ENCODE measurements around the gene MBD3L3.
"Not testable (repeated sequence)": the region's sequence is repeated elsewhere in the genome, so short reads cannot be mapped to it uniquely, and the experiment has no call there.

MBD3L3 gene

DNA sequence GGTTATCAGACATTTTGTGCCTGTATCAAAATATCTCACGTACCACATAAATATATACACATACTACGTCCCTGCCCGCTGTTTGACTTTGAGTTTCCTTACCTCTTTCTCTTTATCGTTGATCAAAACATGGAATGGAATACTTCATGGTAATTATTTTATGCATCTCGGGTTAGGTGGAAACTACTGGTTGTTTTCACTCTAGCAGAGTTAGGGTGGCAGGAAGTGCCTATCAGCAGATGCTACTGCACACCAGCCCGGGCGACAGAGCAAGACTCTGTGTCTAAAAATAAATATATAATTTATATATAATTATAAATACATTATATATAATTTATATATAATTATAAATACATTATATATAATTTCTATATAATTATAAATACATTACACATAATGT is 5.6 kb downstream of the MBD3L3 start:
- H3K9me2 ChIP-seq (replicated peaks; ENCODE audit: insufficient read depth, low read length); H3K36me3 ChIP-seq (replicated peaks; ENCODE audit: insufficient read depth, low read length); H3K27ac ChIP-seq (ENCODE audit: low read length); H3K9ac ChIP-seq (ENCODE audit: low read length); H3K9me3 ChIP-seq (replicated peaks; ENCODE audit: insufficient read depth, low read length); DNase-seq; H3K4me1 ChIP-seq (ENCODE audit: low read length); H3K79me2 ChIP-seq (ENCODE audit: low read length); H3K4me3 ChIP-seq (ENCODE audit: low read length); H3K4me2 ChIP-seq (ENCODE audit: low read depth, low read length); H4K20me1 ChIP-seq (ENCODE audit: insufficient read depth, low read length); H3F3A ChIP-seq (ENCODE audit: insufficient read depth, low read length); H2AFZ ChIP-seq (ENCODE audit: low read length): not testable (repeated sequence)
- H3K27me3 ChIP-seq (replicated peaks; ENCODE audit: insufficient read depth, low read length), result peaks cover 12% of the 10 kb centered on the region

GRCh38 chr19:7051421-7051820 is 7.1 kb downstream of the MBD3L3 start:
- not testable (repeated sequence) for H2AFZ ChIP-seq (ENCODE audit: low read length); H3K4me3 ChIP-seq (ENCODE audit: low read length); H3K27ac ChIP-seq (ENCODE audit: low read length); H3K36me3 ChIP-seq (replicated peaks; ENCODE audit: insufficient read depth, low read length); DNase-seq; H3K9ac ChIP-seq (ENCODE audit: low read length); H3K9me2 ChIP-seq (replicated peaks; ENCODE audit: insufficient read depth, low read length); H4K20me1 ChIP-seq (ENCODE audit: insufficient read depth, low read length); H3K9me3 ChIP-seq (replicated peaks; ENCODE audit: insufficient read depth, low read length); H3K4me2 ChIP-seq (ENCODE audit: low read depth, low read length); H3F3A ChIP-seq (ENCODE audit: insufficient read depth, low read length); H3K79me2 ChIP-seq (ENCODE audit: low read length); H3K4me1 ChIP-seq (ENCODE audit: low read length)
- H3K27me3 ChIP-seq (replicated peaks; ENCODE audit: insufficient read depth, low read length), result peaks cover 12% of the 10 kb centered on the region

GRCh38 chr19:7049021-7049420 is 9.5 kb downstream of the MBD3L3 start, which contains the start of gene MBD3L2:
MBD3L2 (plus strand) TSS chr19:7049321; CDS start chr19:7049374, 53 bp downstream.
- not testable (repeated sequence) for H3K9ac ChIP-seq (ENCODE audit: low read length); H3K79me2 ChIP-seq (ENCODE audit: low read length); H3K27ac ChIP-seq (ENCODE audit: low read length); H3K4me2 ChIP-seq (ENCODE audit: low read depth, low read length); H3K36me3 ChIP-seq (replicated peaks; ENCODE audit: insufficient read depth, low read length); H3K9me2 ChIP-seq (replicated peaks; ENCODE audit: insufficient read depth, low read length); H3K9me3 ChIP-seq (replicated peaks; ENCODE audit: insufficient read depth, low read length); H4K20me1 ChIP-seq (ENCODE audit: insufficient read depth, low read length); H2AFZ ChIP-seq (ENCODE audit: low read length); H3K4me3 ChIP-seq (ENCODE audit: low read length); DNase-seq; H3F3A ChIP-seq (ENCODE audit: insufficient read depth, low read length); H3K4me1 ChIP-seq (ENCODE audit: low read length)
- peaks cover 12% of the 10 kb centered on the region for H3K27me3 ChIP-seq (replicated peaks; ENCODE audit: insufficient read depth, low read length)

GRCh38 chr19:7041563-7041962 is 16.9 kb downstream of the MBD3L3 start:
- not testable (repeated sequence) for H3F3A ChIP-seq (ENCODE audit: insufficient read depth, low read length); H3K79me2 ChIP-seq (ENCODE audit: low read length); H2AFZ ChIP-seq (ENCODE audit: low read length); H3K9me3 ChIP-seq (replicated peaks; ENCODE audit: insufficient read depth, low read length); DNase-seq; H3K4me1 ChIP-seq (ENCODE audit: low read length); H3K36me3 ChIP-seq (replicated peaks; ENCODE audit: insufficient read depth, low read length); H3K4me2 ChIP-seq (ENCODE audit: low read depth, low read length); H4K20me1 ChIP-seq (ENCODE audit: insufficient read depth, low read length); H3K9me2 ChIP-seq (replicated peaks; ENCODE audit: insufficient read depth, low read length); H3K27me3 ChIP-seq (replicated peaks; ENCODE audit: insufficient read depth, low read length); H3K9ac ChIP-seq (ENCODE audit: low read length); H3K27ac ChIP-seq (ENCODE audit: low read length); H3K4me3 ChIP-seq (ENCODE audit: low read length)

GRCh38 chr19:7040079-7040478 is 18.4 kb downstream of the MBD3L3 start, which contains the start of gene MBD3L4:
MBD3L4 (minus strand) TSS chr19:7040179; CDS start chr19:7040144, 35 bp downstream.
- not testable (repeated sequence) for H3K4me1 ChIP-seq (ENCODE audit: low read length); H3K9me2 ChIP-seq (replicated peaks; ENCODE audit: insufficient read depth, low read length); H3K27me3 ChIP-seq (replicated peaks; ENCODE audit: insufficient read depth, low read length); H4K20me1 ChIP-seq (ENCODE audit: insufficient read depth, low read length); H2AFZ ChIP-seq (ENCODE audit: low read length); H3K79me2 ChIP-seq (ENCODE audit: low read length); H3K9me3 ChIP-seq (replicated peaks; ENCODE audit: insufficient read depth, low read length); H3K4me2 ChIP-seq (ENCODE audit: low read depth, low read length); H3K27ac ChIP-seq (ENCODE audit: low read length); H3K4me3 ChIP-seq (ENCODE audit: low read length); H3K9ac ChIP-seq (ENCODE audit: low read length); DNase-seq; H3K36me3 ChIP-seq (replicated peaks; ENCODE audit: insufficient read depth, low read length); H3F3A ChIP-seq (ENCODE audit: insufficient read depth, low read length)

DNA sequence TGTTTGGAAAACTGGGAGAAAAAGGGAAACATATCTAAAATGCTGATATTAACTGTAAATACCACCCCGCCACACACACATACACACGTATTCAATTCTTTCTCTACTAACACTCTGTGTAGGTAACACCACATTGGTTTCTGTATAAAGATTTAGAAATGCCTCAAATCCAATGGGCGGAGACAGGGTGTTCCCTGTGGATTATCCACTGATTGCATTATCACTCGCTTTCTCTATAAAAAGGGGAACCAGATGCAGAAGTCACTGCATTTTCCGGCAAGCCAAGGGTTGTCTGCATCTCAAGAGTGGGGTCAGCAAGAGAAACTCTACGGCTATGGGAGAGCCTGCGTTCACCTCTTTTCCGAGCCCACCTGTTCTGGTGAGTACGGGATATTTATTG is 28.2 kb downstream of the MBD3L3 start, which contains the start of gene MBD3L5:
MBD3L5 (plus strand) TSS at position 301 of the 400 bp plus-strand sequence; CDS start at position 335, 34 bp downstream.
- H3K4me3 ChIP-seq (ENCODE audit: low read length); H3K36me3 ChIP-seq (replicated peaks; ENCODE audit: insufficient read depth, low read length); H3K79me2 ChIP-seq (ENCODE audit: low read length); H2AFZ ChIP-seq (ENCODE audit: low read length); H3K9me3 ChIP-seq (replicated peaks; ENCODE audit: insufficient read depth, low read length); DNase-seq; H3K27me3 ChIP-seq (replicated peaks; ENCODE audit: insufficient read depth, low read length); H3K9ac ChIP-seq (ENCODE audit: low read length); H4K20me1 ChIP-seq (ENCODE audit: insufficient read depth, low read length); H3K9me2 ChIP-seq (replicated peaks; ENCODE audit: insufficient read depth, low read length); H3K4me2 ChIP-seq (ENCODE audit: low read depth, low read length); H3K4me1 ChIP-seq (ENCODE audit: low read length); H3K27ac ChIP-seq (ENCODE audit: low read length); H3F3A ChIP-seq (ENCODE audit: insufficient read depth, low read length): not testable (repeated sequence)

- not testable (repeated sequence) for H3K36me3 ChIP-seq (replicated peaks; ENCODE audit: insufficient read depth, low read length); DNase-seq; H2AFZ ChIP-seq (ENCODE audit: low read length); H3K9ac ChIP-seq (ENCODE audit: low read length); H3K9me2 ChIP-seq (replicated peaks; ENCODE audit: insufficient read depth, low read length); H3F3A ChIP-seq (ENCODE audit: insufficient read depth, low read length); H3K4me1 ChIP-seq (ENCODE audit: low read length); H3K4me3 ChIP-seq (ENCODE audit: low read length); H3K79me2 ChIP-seq (ENCODE audit: low read length); H3K9me3 ChIP-seq (replicated peaks; ENCODE audit: insufficient read depth, low read length); H4K20me1 ChIP-seq (ENCODE audit: insufficient read depth, low read length); H3K27ac ChIP-seq (ENCODE audit: low read length); H3K4me2 ChIP-seq (ENCODE audit: low read depth, low read length); H3K27me3 ChIP-seq (replicated peaks; ENCODE audit: insufficient read depth, low read length)
These were observed 29.7 kb downstream of the MBD3L3 start for GRCh38 chr19:7028790-7029189.

DNA sequence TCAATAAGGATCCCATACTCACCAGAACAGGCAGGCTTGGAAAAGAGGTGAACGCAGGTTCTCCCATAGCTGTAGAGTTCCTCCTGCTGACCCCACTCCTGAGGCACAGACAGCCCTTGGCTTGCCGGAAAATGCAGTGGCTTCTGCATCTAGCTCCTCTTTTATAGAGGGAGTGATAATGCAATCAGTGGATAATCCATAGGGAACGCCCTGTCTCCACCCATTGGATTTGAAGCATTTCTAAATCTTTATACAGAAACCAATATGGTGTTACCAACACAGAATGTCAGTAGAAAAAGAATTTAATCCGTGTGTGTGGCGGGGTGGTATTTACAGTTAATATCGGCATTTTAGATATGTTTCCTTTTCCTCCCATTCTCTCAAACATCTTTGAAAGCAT is 37.1 kb downstream of the MBD3L3 start, which contains the start of gene MBD3L2B:
MBD3L2B (minus strand) TSS at position 101 of the 400 bp plus-strand sequence; CDS start at position 67, 34 bp downstream.
- not testable (repeated sequence) for H3K9me3 ChIP-seq (replicated peaks; ENCODE audit: insufficient read depth, low read length); H2AFZ ChIP-seq (ENCODE audit: low read length); H3K79me2 ChIP-seq (ENCODE audit: low read length); H3K4me1 ChIP-seq (ENCODE audit: low read length); DNase-seq; H3K27ac ChIP-seq (ENCODE audit: low read length); H3K36me3 ChIP-seq (replicated peaks; ENCODE audit: insufficient read depth, low read length); H4K20me1 ChIP-seq (ENCODE audit: insufficient read depth, low read length); H3K4me2 ChIP-seq (ENCODE audit: low read depth, low read length); H3K4me3 ChIP-seq (ENCODE audit: low read length); H3K9ac ChIP-seq (ENCODE audit: low read length); H3K9me2 ChIP-seq (replicated peaks; ENCODE audit: insufficient read depth, low read length); H3F3A ChIP-seq (ENCODE audit: insufficient read depth, low read length)
- H3K27me3 ChIP-seq (replicated peaks; ENCODE audit: insufficient read depth, low read length), result peaks cover 26% of the 10 kb centered on the region
